ENCODE data around the gene SNU13. TPM values are rescaled to one million over a fixed set of nuclear protein-coding genes. Genes with fewer than 3 reads are reported as not detected.
"Not testable (repeated sequence)": the region's sequence is repeated elsewhere in the genome, so short reads cannot be mapped to it uniquely, and the experiment has no call there.

Gene SNU13
- total RNA-seq, 4 donors from 2014 or later: 99.0 to 169 (median 126) TPM

DNA sequence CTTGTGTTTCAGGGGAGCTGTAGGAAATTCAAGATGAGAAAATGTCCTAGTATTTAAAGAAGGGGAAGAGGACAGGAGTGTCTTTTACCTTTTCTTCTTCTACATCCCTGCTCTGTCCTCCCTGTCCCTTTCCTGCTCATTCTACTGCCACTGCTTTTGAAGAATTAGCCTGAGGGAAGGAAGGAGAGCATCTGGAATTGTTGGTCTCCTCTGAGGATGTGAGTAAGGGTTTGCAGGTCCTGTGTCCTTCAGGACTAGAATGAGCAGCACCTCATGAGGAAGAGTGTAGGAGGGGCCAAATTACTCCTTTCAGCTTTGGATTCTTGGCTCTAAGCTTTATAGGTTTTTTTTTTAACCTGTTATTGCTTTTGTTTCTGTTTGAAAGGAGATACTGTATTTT, 24.2 kb downstream of the SNU13 start:
- DNase-seq (ENCODE audit: low spot score) (no peak), ATAC-seq (ENCODE audit: low FRiP score) (no peak)
- TF ChIP-seq, protein P1, sequence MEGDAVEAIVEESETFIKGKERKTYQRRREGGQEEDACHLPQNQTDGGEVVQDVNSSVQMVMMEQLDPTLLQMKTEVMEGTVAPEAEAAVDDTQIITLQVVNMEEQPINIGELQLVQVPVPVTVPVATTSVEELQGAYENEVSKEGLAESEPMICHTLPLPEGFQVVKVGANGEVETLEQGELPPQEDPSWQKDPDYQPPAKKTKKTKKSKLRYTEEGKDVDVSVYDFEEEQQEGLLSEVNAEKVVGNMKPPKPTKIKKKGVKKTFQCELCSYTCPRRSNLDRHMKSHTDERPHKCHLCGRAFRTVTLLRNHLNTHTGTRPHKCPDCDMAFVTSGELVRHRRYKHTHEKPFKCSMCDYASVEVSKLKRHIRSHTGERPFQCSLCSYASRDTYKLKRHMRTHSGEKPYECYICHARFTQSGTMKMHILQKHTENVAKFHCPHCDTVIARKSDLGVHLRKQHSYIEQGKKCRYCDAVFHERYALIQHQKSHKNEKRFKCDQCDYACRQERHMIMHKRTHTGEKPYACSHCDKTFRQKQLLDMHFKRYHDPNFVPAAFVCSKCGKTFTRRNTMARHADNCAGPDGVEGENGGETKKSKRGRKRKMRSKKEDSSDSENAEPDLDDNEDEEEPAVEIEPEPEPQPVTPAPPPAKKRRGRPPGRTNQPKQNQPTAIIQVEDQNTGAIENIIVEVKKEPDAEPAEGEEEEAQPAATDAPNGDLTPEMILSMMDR (IDR thresholded peaks at IDR 0.05): no peak

DNA sequence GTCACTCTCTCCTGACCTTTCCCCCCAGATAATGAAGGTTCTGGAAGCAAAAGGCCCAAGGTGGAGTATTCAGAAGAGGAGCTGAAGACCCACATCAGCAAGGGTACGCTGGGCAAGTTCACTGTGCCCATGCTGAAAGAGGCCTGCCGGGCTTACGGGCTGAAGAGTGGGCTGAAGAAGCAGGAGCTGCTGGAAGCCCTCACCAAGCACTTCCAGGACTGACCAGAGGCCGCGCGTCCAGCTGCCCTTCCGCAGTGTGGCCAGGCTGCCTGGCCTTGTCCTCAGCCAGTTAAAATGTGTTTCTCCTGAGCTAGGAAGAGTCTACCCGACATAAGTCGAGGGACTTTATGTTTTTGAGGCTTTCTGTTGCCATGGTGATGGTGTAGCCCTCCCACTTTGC, 25.1 kb downstream of the SNU13 start:
- not testable (repeated sequence) for ATAC-seq (ENCODE audit: low FRiP score); DNase-seq (ENCODE audit: low spot score)

DNA sequence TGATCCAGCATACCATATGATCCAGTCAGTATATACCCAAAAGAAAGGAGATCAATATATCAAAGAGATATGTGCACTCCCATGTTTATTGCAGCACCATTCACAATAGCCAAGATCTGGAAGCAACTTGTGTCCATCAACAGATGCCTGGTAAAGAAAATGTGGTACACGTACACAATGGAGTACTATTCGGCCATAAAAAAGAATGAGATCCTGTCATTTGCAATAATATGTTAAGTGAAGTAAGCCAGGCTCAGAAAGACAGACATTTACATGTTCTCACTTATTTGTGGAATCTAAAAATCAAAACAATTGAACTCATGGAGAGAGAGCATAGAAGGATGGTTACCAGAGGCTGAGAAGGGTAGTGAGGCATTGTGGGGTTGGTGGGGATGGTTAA, 27.0 kb downstream of the SNU13 start:
- TF ChIP-seq, protein P1 (IDR thresholded peaks at IDR 0.05): no peak
- ATAC-seq (ENCODE audit: low FRiP score): no peak
- no peak for DNase-seq (ENCODE audit: low spot score)

DNA sequence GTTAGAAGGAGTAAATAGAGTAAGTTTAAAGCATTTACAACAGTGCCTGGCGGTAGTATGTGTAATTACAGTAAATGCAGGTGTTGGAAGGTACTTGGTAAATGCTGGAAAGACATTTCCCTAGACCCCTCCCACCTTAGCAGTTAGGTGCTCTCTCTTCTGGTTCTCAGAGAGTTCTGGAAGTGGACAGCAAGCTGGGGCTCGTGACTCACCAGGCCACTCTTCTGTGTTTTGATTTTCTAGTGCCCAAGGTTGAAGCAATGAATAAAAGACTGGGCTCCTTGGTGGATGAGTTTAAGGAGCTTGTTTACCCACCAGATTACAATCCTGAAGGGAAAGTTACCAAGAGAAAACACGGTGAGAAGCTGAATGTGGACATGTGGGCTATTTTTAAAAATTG, 27.6 kb downstream of the SNU13 start:
- no peak for DNase-seq (ENCODE audit: low spot score)
- TF ChIP-seq, protein P1 (IDR thresholded peaks at IDR 0.05): no peak
- no peak for ATAC-seq (ENCODE audit: low FRiP score)

DNA sequence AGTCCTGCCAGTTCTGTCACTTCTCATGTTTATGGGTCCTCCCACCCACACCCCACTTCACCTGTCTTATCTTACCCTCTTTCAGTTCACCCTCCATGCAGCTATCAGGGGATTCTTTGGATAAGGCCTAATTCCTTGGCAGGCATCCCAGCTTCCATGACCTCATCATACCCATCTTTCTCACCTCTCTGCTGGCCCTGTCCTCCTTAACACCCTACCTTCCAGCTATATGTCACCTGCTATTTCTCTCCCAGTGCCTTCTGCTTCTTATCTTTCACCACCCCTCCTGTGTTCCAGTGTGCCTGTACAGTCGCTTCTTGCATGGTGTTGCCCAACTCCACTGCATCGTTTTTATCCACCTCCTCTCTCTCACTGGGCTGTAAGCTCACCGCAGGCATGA, 28.3 kb downstream of the SNU13 start:
- ATAC-seq (ENCODE audit: low FRiP score): peak; percentile 30
- TF ChIP-seq, protein P1 (IDR thresholded peaks at IDR 0.05): no peak
- no peak for DNase-seq (ENCODE audit: low spot score)

DNA sequence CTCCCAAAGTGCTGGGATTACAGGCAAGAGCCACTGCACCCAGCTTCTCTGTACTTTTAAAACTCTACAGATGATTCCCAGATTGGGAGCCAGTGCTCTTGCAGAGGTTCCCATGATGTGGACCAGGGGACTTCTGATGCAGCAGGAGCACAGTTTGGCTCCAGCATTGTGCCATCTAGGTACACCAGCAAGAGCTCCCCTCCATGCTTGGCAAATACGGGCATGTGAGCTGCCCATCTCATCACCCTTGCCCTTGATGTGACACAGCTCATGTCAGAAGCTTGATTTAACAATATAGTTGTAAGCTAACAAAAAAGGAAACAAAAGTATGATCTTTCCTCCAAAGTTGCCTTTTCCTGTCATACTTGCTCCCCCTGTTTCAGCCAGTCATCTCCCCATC, 28.7 kb downstream of the SNU13 start:
- DNase-seq (ENCODE audit: low spot score) (no peak), ATAC-seq (ENCODE audit: low FRiP score) (no peak)
- TF ChIP-seq, protein P1 (IDR thresholded peaks at IDR 0.05): no peak

DNA sequence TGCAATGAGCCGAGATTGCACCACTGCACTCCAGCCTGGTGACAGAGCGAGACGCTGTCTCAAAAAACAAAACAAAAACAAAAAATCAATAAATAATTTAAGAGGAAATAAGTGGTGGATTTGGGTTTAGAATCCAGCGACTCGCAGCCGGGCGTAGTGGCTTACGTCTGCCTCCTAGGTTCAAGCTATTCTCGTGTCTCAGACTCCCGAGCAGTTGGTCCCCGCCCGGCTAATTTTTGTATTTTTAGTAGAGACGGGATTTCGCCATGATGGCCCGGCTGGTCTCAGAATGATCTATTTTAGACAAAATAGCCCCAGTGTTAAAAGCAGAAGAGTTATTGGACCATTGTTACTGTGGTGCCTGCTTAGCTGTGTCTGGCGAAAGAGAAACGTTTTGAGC, 29.8 kb downstream of the SNU13 start:
- TF ChIP-seq, protein P1 (IDR thresholded peaks at IDR 0.05): no peak
- no peak for ATAC-seq (ENCODE audit: low FRiP score)
- no peak for DNase-seq (ENCODE audit: low spot score)

DNA sequence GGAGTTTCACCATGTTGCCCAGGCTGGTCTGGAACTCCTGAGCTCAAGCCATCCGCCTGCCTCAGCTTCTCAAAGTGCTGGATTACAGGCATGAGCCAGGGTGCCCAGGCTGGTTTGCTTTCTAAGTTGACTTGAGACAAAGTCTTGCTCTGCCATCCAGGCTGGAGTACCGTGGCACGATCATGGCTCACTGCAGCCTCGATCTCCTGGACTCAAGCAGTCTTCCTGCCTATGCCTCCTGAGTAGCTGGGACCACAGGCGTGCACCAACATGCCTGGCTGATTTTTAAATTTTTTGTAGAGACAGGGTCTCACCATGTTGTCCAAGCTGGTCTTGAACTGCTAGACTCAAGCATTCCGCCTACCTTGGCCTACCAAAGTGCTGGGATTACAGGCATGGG, 31.0 kb downstream of the SNU13 start:
- ATAC-seq (ENCODE audit: low FRiP score) (no peak), DNase-seq (ENCODE audit: low spot score) (no peak)
- TF ChIP-seq, protein P1 (IDR thresholded peaks at IDR 0.05): no peak
